Neural cell (in vitro differentiated cells): ENCODE measurements around the gene FSCN2. TPM values are rescaled to one million over a fixed set of nuclear protein-coding genes. Genes with fewer than 3 reads are reported as not detected.

Experiments
- H2AFZ ChIP-seq: fragments of 200-600, 300-800 bp; sonication (generic), shearing (Covaris generic); 2 replicates; pipeline ENCODE4 v1.6.0; 2014; ENCODE audit warnings: low read depth, mild to moderate bottlenecking, antibody characterized with exemption, low read length, moderate library complexity
- H3F3A ChIP-seq: fragments of 200-600 bp; shearing (Covaris generic); 2 replicates; pipeline ENCODE4 v1.6.1; 2016; ENCODE audit warnings: mild to moderate bottlenecking, moderate library complexity, mixed read lengths, antibody characterized with exemption, low read length; ENCODE audit not compliant: insufficient read depth, poor library complexity, severe bottlenecking
- H3K27ac ChIP-seq: fragments of 200-600, 300-800 bp; sonication (generic), shearing (Covaris generic); 2 replicates; pipeline ENCODE4 v1.5.1; 2014; ENCODE audit warnings: mild to moderate bottlenecking, low read length, moderate library complexity
- H3K27me3 ChIP-seq: fragments of 300-800, 200-600 bp; sonication (generic), shearing (Covaris generic); 2 replicates; pipeline ENCODE4 v1.6.0; 2014; ENCODE audit warnings: mild to moderate bottlenecking, low read depth, low read length, moderate library complexity; ENCODE audit not compliant: insufficient read depth
- H3K36me3 ChIP-seq: fragments of 300-800, 200-600 bp; sonication (generic), shearing (Covaris generic); 2 replicates; pipeline ENCODE4 v1.5.1; 2014; ENCODE audit warnings: mild to moderate bottlenecking, antibody characterized with exemption, low read length, moderate library complexity; ENCODE audit not compliant: insufficient read depth
- H3K4me2 ChIP-seq: fragments of 300-800, 200-600 bp; sonication (generic), shearing (Covaris generic); 2 replicates; pipeline ENCODE4 v1.6.0; 2014; ENCODE audit warnings: mild to moderate bottlenecking, low read length
- H3K4me3 ChIP-seq: fragments of 300-800, 200-600 bp; sonication (generic), shearing (Covaris generic); 2 replicates; pipeline ENCODE4 v1.5.1; 2014; ENCODE audit warnings: mild to moderate bottlenecking, low read length, moderate library complexity
- H3K79me2 ChIP-seq: fragments of 200-600 bp; shearing (Covaris generic); replicated peaks from 2 replicates; pipeline ENCODE4 v1.6.0; 2014; ENCODE audit warnings: mild to moderate bottlenecking, low read length, moderate library complexity; ENCODE audit not compliant: insufficient read depth
- H3K9ac ChIP-seq: fragments of 300-800, 200-600 bp; sonication (generic), shearing (Covaris generic); 2 replicates; pipeline ENCODE4 v1.6.1; 2016; ENCODE audit warnings: mild to moderate bottlenecking, low read length, mixed read lengths
- H3K9me2 ChIP-seq: fragments of 200-600 bp; shearing (Covaris generic); 2 replicates; pipeline ENCODE4 v1.6.1; 2016; ENCODE audit warnings: mild to moderate bottlenecking, low read length, mixed read lengths; ENCODE audit not compliant: insufficient read depth
- H3K9me3 ChIP-seq: fragments of 200-600, 300-800 bp; sonication (generic), shearing (Covaris generic); 2 replicates; pipeline ENCODE4 v1.6.1; 2016; ENCODE audit warnings: mild to moderate bottlenecking, mixed run types, low read length, moderate library complexity, mixed read lengths
- H4K20me1 ChIP-seq: fragments of 200-600 bp; shearing (Covaris generic); 2 replicates; pipeline ENCODE4 v1.6.1; 2016; ENCODE audit warnings: mild to moderate bottlenecking, mixed run types; ENCODE audit not compliant: insufficient read depth
- EP300 ChIP-seq: fragments of 450-650 bp; conservative IDR thresholded peaks from 2 replicates; pipeline ENCODE4 v1.6.1; 2014; ENCODE audit warnings: antibody characterized with exemption, mild to moderate bottlenecking, moderate library complexity; ENCODE audit not compliant: poor library complexity, severe bottlenecking
- EZH2 ChIP-seq: fragments of 200-600, 300-800 bp; shearing (Covaris generic), sonication (generic); IDR thresholded peaks from 2 replicates; pipeline ENCODE4 v1.6.1; 2014; ENCODE audit warnings: antibody characterized with exemption, low read length, borderline replicate concordance, mild to moderate bottlenecking; ENCODE audit not compliant: insufficient read depth, poor library complexity, severe bottlenecking
- RAD21 ChIP-seq: fragments of 450-650 bp; conservative IDR thresholded peaks from 2 replicates; pipeline ENCODE4 v1.6.1; 2014; ENCODE audit warnings: antibody characterized with exemption, mild to moderate bottlenecking, moderate library complexity
- REST ChIP-seq: IDR thresholded peaks from 2 replicates; pipeline ENCODE4 v1.6.1; 2012; ENCODE audit warnings: borderline replicate concordance
- SMC3 ChIP-seq: fragments of 450-650 bp; conservative IDR thresholded peaks from 2 replicates; pipeline ENCODE4 v1.6.1; 2014; ENCODE audit warnings: antibody characterized with exemption, mild to moderate bottlenecking, moderate library complexity; ENCODE audit not compliant: poor library complexity
- TAF1 ChIP-seq: IDR thresholded peaks from 2 replicates; pipeline ENCODE4 v1.6.1; 2012; ENCODE audit warnings: low read depth
- polyA plus RNA-seq: library from polyadenylated mRNA; depleted of rRNA; stranded (reverse); fragments of >200 nt; gene quantifications from 2 replicates; pipeline ENCODE4 v1.2.3, GENCODE V29; 2014
- small RNA-seq, 3 experiments: library from RNA; depleted of rRNA; stranded (forward); fragments of <200 nt; gene quantifications; one replicate each; pipeline ENCODE3, GENCODE V24; 2012

Gene FSCN2
- polyA plus RNA-seq, 1 donor from 2014 or later = 4.8 TPM

GRCh38 chr17:81586096-81586495 lies 57.9 kb downstream of the FSCN2 start:
- no peaks in the 10 kb centered on the region for H3K79me2 ChIP-seq
- H3K27me3 ChIP-seq = no peaks in the 10 kb centered on the region
- H3K27ac ChIP-seq = no peak overlapping the region
- H3K4me3 ChIP-seq = no peak overlapping the region
- H2AFZ ChIP-seq = no peak overlapping the region
- H3K36me3 ChIP-seq = peaks cover 4% of the 10 kb centered on the region
- H3K9me2 ChIP-seq = no peaks in the 10 kb centered on the region
- H4K20me1 ChIP-seq = no peaks in the 10 kb centered on the region
- H3F3A ChIP-seq = no peaks in the 10 kb centered on the region
- no peaks in the 10 kb centered on the region for H3K9me3 ChIP-seq
- no peak for TF ChIP-seq TAF1
- no peak for TF ChIP-seq SMC3
- TF ChIP-seq EP300 = no peak
- TF ChIP-seq RAD21 = no peak
- no peak for TF ChIP-seq REST
- no peak for TF ChIP-seq EZH2
- no peak overlapping the region for H3K4me2 ChIP-seq
- no peak overlapping the region for H3K9ac ChIP-seq

Small RNA genes within 50 kb of the gene (small RNA-seq; reads per million reads assigned to genes)
- gene RF00019 = 0 to 1.2 (median 0) reads per million in 3 experiments

Other genes starting within 250 kb of the FSCN2 start
- gene SLC38A10, start 233.1 kb upstream of the FSCN2 start, polyA plus RNA-seq = 37.4 and 46.0 TPM in 2 replicates
- gene BAHCC1, start 132.9 kb upstream of the FSCN2 start, polyA plus RNA-seq = 12.4 and 14.2 TPM in 2 replicates
- gene ACTG1, start 15.6 kb upstream of the FSCN2 start, polyA plus RNA-seq = 8,273 and 9,187 TPM in 2 replicates
- gene FAAP100, start 24.0 kb downstream of the FSCN2 start, polyA plus RNA-seq = 56.3 and 61.5 TPM in 2 replicates
- gene NPLOC4, start 108.7 kb downstream of the FSCN2 start, polyA plus RNA-seq = 32.3 and 42.9 TPM in 2 replicates
- not detected in 2 replicates for gene TSPAN10, start 108.8 kb downstream of the FSCN2 start, polyA plus RNA-seq
- gene PDE6G, start 128.2 kb downstream of the FSCN2 start, polyA plus RNA-seq = not detected in 2 replicates
- gene OXLD1, start 138.2 kb downstream of the FSCN2 start, polyA plus RNA-seq = 61.0 and 64.2 TPM in 2 replicates
- gene CCDC137, start 138.4 kb downstream of the FSCN2 start, polyA plus RNA-seq = 12.2 and 16.1 TPM in 2 replicates
- 145 and 156 TPM in 2 replicates for gene ARL16, start 155.4 kb downstream of the FSCN2 start, polyA plus RNA-seq
- 81.1 and 97.2 TPM in 2 replicates for gene HGS, start 155.6 kb downstream of the FSCN2 start, polyA plus RNA-seq
- 10.4 and 14.2 TPM in 2 replicates for gene MRPL12, start 175.0 kb downstream of the FSCN2 start, polyA plus RNA-seq
- gene SLC25A10, start 183.9 kb downstream of the FSCN2 start, polyA plus RNA-seq = 8.7 and 10.3 TPM in 2 replicates